ENCODE results near the gene OXLD1. TPM values are rescaled to one million over a fixed set of nuclear protein-coding genes. Genes with fewer than 3 reads are reported as not detected.

OXLD1 gene
- total RNA-seq, 4 donors from 2014 or later: 17.6 to 54.5 (median 37.4) TPM

DNA sequence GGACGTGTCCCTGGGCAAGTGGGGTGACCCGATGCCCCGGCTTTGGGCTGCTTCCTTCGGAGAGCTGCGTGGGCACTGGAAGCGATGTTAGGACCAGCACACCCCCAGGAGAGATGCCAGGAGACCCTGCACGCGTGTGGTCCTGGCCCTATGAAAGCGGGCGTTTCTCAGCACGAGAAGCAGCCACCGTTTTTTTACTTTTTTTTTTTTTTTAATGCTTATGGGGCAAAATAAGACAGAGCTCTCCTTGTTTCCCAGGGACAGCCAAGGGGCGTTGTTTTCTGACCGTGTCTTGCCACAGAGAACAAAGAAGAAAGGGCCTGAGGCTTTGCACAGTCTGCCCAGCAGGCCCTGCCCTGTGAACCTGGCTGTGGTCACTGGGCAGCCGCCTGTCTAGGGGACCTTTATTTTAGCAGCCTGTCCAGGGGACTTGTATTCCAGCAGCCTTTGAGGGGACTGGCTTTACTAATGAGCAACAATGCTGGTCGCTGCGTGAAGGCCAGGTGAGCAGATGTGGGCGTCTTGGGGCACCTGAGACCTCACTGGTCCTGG, 46.7 kb upstream of the OXLD1 start:
- H3K4me3 ChIP-seq: peak overlapping the region; percentile 68 to 94 (median 91)
- DNase-seq: no peak
- 12 to 23% methylated on average over 9 of the region's 18 CpGs for WGBS, 2 donors
- no peaks in the 10 kb centered on the region for H3K27me3 ChIP-seq
- TF ChIP-seq, protein P1, sequence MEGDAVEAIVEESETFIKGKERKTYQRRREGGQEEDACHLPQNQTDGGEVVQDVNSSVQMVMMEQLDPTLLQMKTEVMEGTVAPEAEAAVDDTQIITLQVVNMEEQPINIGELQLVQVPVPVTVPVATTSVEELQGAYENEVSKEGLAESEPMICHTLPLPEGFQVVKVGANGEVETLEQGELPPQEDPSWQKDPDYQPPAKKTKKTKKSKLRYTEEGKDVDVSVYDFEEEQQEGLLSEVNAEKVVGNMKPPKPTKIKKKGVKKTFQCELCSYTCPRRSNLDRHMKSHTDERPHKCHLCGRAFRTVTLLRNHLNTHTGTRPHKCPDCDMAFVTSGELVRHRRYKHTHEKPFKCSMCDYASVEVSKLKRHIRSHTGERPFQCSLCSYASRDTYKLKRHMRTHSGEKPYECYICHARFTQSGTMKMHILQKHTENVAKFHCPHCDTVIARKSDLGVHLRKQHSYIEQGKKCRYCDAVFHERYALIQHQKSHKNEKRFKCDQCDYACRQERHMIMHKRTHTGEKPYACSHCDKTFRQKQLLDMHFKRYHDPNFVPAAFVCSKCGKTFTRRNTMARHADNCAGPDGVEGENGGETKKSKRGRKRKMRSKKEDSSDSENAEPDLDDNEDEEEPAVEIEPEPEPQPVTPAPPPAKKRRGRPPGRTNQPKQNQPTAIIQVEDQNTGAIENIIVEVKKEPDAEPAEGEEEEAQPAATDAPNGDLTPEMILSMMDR (IDR thresholded peaks at IDR 0.05): no peak
- TF ChIP-seq POLR2A (IDR thresholded peaks at IDR 0.05): no peak
- peaks cover 0 to 41% (median 0%) of the 10 kb centered on the region in 3 donors for H3K36me3 ChIP-seq
- intact Hi-C loops (cut with DNase I): no loop called here
- no peaks in the 10 kb centered on the region for H3K9me3 ChIP-seq
- H3K4me1 ChIP-seq: peaks cover 32 to 72% (median 37%) of the 10 kb centered on the region in 3 donors
- H3K27ac ChIP-seq: peak overlapping the region; percentile 76 to 92 (median 90)

DNA sequence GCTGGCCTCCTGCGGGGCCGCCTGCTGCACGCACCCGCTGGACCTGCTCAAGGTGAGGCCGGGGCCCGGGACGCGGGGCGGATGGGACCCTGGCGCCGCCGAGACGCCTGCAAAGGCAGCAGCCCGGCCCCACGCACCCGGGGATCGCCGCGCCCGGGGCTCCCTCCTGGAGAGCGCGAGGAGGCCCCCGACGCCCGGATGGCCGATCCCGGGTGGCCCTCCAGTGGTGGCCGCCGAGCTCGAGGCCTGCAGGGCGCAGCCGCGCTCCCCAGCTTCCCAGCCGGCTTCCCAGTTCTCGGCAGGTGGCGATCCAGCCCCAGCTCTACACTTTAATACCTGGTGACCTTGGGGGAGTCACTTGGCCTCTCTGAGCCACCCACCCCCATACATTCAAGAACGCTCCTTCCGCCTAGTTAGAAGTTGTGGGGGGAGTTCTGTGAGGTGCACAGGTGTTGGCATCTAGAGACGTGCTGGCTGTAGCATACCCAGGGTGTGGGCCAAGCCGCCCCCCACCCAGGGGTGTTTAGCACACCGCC, 46.1 kb upstream of the OXLD1 start:
- intact Hi-C loops (cut with DNase I): no loop called here
- no peaks in the 10 kb centered on the region for H3K9me3 ChIP-seq
- H3K4me3 ChIP-seq: peak overlapping the region; percentile 68 to 94 (median 91)
- peaks cover 32 to 72% (median 37%) of the 10 kb centered on the region in 3 donors for H3K4me1 ChIP-seq
- TF ChIP-seq, protein P1 (IDR thresholded peaks at IDR 0.05): peak in 4 of 6 experiments; percentile 13 to 47 (median 23)
- no peak for TF ChIP-seq POLR2A (IDR thresholded peaks at IDR 0.05)
- peak overlapping the region; percentile 76 to 92 (median 90) for H3K27ac ChIP-seq
- no peak for DNase-seq
- WGBS, 2 donors: 0 to 25% methylated on average over 5 to 9 of the region's 41 CpGs
- no peaks in the 10 kb centered on the region for H3K27me3 ChIP-seq
- H3K36me3 ChIP-seq: peaks cover 0 to 41% (median 5%) of the 10 kb centered on the region in 3 donors

DNA sequence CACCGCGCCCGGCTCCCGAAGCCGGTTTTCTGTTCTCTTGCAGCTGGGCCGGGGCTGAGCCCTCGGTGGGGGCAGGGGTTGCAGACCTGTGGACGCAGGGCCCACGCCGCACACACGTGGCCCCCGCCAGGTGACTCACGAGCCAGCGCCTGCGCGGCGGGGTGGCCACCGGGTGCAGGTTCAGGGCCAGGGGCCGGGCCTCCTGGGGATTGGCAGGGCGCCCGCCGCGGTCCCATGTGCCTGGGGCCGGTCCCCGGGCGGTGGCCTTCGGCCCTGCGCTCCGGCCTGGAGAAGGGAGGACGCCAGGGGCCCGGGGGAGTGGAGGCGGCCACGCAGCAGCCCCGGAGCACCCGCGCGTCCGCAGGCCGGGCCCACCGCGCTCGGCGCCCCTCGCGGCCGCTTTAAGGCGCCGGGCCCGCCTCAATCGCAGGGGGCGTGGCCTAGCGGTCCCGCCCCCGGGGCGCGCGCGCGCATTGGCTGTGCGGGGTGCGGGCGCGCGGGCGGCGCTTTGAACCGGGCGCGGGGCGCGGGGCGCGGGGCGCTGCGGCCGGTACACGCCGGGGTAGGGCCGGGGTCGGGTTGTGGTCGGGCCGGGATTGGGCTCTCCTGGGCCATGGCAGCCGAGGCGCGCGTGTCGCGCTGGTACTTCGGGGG, 45.5 kb upstream of the OXLD1 start, which contains the start of gene SLC25A10:
Gene SLC25A10, plus strand, starts transcription at position 471 of the 654 bp plus-strand sequence. Its CDS starts 143 bp downstream, at position 614.
- peaks cover 5 to 41% (median 11%) of the 10 kb centered on the region in 3 donors for H3K36me3 ChIP-seq
- peak within 1 kb of the TSS; percentile 68 to 94 (median 91) for H3K4me3 ChIP-seq
- no peaks in the 10 kb centered on the region for H3K9me3 ChIP-seq
- H3K27ac ChIP-seq: peak within 1 kb of the TSS; percentile 76 to 92 (median 90)
- DNase-seq: no peak
- WGBS, 2 donors: no CpG with 5 or more reads among the region's 89 CpGs
- TF ChIP-seq, protein P1 (IDR thresholded peaks at IDR 0.05): peak in 3 of 6 experiments; percentile 20 to 49 (median 37)
- peak in 1 of 4 donors; percentile 38 for TF ChIP-seq POLR2A (IDR thresholded peaks at IDR 0.05)
- H3K27me3 ChIP-seq: no peaks in the 10 kb centered on the region
- intact Hi-C loops (cut with DNase I): no loop called here
- peaks cover 32 to 72% (median 37%) of the 10 kb centered on the region in 3 donors for H3K4me1 ChIP-seq

DNA sequence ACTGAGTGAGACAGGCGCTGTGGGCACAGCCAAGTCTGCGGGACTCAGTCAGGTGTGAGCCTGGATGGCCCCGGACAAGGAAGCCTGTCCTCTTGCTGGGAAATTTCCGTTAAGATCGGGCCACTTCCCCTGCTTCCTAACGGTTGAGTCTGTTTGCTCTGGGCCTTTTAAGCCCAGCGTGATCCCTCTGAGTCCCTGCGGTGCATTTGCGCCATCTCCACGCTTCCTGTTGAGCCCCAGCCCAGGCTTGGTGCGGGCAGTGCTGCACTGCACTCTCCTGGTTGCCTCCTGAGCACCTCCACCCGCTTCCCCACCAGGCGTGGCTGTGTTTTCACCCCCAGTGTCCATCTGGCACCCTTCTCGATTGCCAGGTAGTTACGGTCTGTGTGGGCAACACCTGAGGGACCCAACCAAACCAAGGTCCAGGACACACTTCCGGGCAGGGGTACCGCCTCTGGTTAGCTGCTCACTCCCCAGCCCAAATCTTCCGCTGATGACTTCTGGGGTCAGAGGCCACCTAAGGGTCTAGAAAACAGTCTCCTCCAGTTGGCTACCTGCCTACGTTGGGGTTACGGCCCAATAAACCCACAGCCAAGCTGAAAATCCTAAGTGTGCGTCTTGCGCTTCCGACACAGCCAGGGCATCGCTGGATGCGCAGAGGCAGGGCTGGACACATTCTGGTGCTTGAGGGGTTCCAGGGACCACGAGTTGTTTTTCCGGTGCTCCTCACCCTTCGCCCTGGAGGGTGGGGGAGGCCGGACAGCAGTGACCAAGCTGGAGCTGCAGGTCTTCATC, 44.3 kb upstream of the OXLD1 start:
- DNase-seq: no peak
- WGBS, 2 donors: 5 to 14% methylated on average over 7 to 17 of the region's 29 CpGs
- peak overlapping the region; percentile 19 to 92 (median 84) for H3K27ac ChIP-seq

More for the DNA sequence above, 44.3 kb upstream of the OXLD1 start:
- H3K4me1 ChIP-seq: peaks cover 32 to 62% (median 37%) of the 10 kb centered on the region in 3 donors
- intact Hi-C loops (cut with DNase I): no loop called here
- no peak for TF ChIP-seq POLR2A (IDR thresholded peaks at IDR 0.05)
- TF ChIP-seq, protein P1 (IDR thresholded peaks at IDR 0.05): no peak
- H3K36me3 ChIP-seq: peaks cover 18 to 41% (median 18%) of the 10 kb centered on the region in 3 donors
- peak overlapping the region in 3 of 4 donors; percentile 68 to 94 (median 92) for H3K4me3 ChIP-seq
- no peaks in the 10 kb centered on the region for H3K9me3 ChIP-seq
- H3K27me3 ChIP-seq: no peaks in the 10 kb centered on the region

Data from esophagus squamous epithelium (tissue), 5 donors.